K562 (cell line): Measurements from ENCODE around the gene RECQL5.

Experiments
- CTCF ChIP-seq, 3 experiments: IDR thresholded peaks in 2 of 3; conservative IDR thresholded peaks in 1 of 3; 2 replicates each; pipeline ENCODE4 v1.5.1; 2011 to 2012; ENCODE audit warnings: low read length in 3 of 3, mild to moderate bottlenecking in 3 of 3, control low read depth in 2 of 3, improper control_type of control experiment in 1 of 3, inconsistent platforms in 1 of 3, low read depth in 1 of 3, mixed read lengths in 1 of 3, moderate library complexity in 1 of 3; ENCODE audit not compliant: insufficient read depth in 2 of 3
- KLF10 ChIP-seq: fragments of 250-450 bp; sonication (Bioruptor Pico); IDR thresholded peaks from 2 replicates; pipeline ENCODE4 v1.6.1; 2021; ENCODE audit warnings: matching md5 sums
- SP1 ChIP-seq: sonication (generic); formaldehyde crosslinking; IDR thresholded peaks from 2 replicates; pipeline ENCODE4 v1.8.1; 2022; ENCODE audit warnings: mild to moderate bottlenecking, missing genetic modification reagents
- SP2 ChIP-seq: IDR thresholded peaks from 2 replicates; pipeline ENCODE4 v1.6.1; 2011; ENCODE audit warnings: mild to moderate bottlenecking, low read depth, low read length, moderate library complexity; ENCODE audit not compliant: poor library complexity, severe bottlenecking; ENCODE audit errors: extremely low read depth
- ZBTB11 ChIP-seq, 3 experiments: fragments of 200-800 bp in 1 of 3; fragments of 250-450 bp in 1 of 3; fragments of 450-650 bp in 1 of 3; sonication (Bioruptor Pico) in 1 of 3; sonication (Bioruptor generic) in 1 of 3; formaldehyde crosslinking in 1 of 3; IDR thresholded peaks; 2 replicates each; pipeline versions ENCODE4 v1.6.1 to v1.8.0; 2016 to 2022; ENCODE audit warnings: mild to moderate bottlenecking in 2 of 3, missing genetic modification characterization in 2 of 3, missing compliant biosample characterization in 1 of 3, moderate library complexity in 1 of 3

- TF ChIP-seq ZBTB11 (CRISPR knock-in tag; IDR thresholded peaks at IDR 0.05) = no peak
- no peak for TF ChIP-seq SP2
- TF ChIP-seq SP1 (CRISPR knock-in tag) = no peak
- no peak for TF ChIP-seq KLF10 (CRISPR knock-in tag)
- TF ChIP-seq CTCF (IDR thresholded peaks at IDR 0.05 in 2 of 3, conservative IDR thresholded peaks at IDR 0.05 in 1 of 3; ENCODE audit: insufficient read depth in 2 of 3, low read depth in 1 of 3, low read length in 3 of 3) = no peak
Observed at GRCh38 chr17:75647921-75648320, 19.0 kb downstream of the RECQL5 start.
